Skin epidermis (tissue), 12 donors: Measurements from ENCODE around the gene XPNPEP3.

Experiments used
- H3K27ac ChIP-seq, 21 experiments: fragments of 200-600 bp; sonication (generic) in 11 of 21; one replicate each; pipeline ENCODE4 v1.5.0; 2020; ENCODE audit warnings: mild to moderate bottlenecking in 3 of 21, inconsistent platforms in 2 of 21, moderate library complexity in 2 of 21
- H3K4me3 ChIP-seq, 7 experiments: fragments of 200-600 bp; sonication (generic) in 2 of 7; one replicate each; pipeline ENCODE4 v1.5.0; 2020; ENCODE audit warnings: inconsistent platforms in 2 of 7, mild to moderate bottlenecking in 2 of 7, moderate library complexity in 1 of 7

The XPNPEP3 gene

GRCh38 chr22:40975366-40975765 lies 118.4 kb downstream of the XPNPEP3 start:
- no peak overlapping the region for H3K4me3 ChIP-seq
- peak overlapping the region in 3 of 21 experiments; percentile 7 to 16 (median 13) for H3K27ac ChIP-seq

- Histone ChIP-seq H3K4me3 (no peak overlapping the region), H3K27ac (no peak overlapping the region)
Observed at GRCh38 chr22:40976866-40977700, 120.1 kb downstream of the XPNPEP3 start.

DNA sequence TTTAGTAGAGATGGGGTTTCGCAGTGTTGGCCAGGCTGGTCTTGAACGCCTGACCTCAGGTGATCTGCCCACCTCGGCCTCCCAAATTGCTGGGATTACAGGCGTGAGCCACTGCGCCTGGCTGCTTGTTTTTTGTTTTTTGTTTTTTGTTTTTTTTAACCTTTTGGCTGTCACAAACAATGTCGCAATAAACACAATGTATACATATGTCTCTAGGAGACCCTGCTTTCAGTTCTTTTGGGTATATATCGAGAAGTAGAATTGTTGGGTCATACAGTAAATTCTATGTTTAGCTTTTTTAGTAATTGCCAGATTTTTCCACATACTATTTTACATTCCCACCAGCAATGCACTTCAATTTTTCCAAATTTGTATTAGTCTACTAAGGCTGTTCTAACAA lies 122.2 kb downstream of the XPNPEP3 start:
- Histone ChIP-seq H3K4me3 (no peak overlapping the region), H3K27ac (no peak overlapping the region)

DNA sequence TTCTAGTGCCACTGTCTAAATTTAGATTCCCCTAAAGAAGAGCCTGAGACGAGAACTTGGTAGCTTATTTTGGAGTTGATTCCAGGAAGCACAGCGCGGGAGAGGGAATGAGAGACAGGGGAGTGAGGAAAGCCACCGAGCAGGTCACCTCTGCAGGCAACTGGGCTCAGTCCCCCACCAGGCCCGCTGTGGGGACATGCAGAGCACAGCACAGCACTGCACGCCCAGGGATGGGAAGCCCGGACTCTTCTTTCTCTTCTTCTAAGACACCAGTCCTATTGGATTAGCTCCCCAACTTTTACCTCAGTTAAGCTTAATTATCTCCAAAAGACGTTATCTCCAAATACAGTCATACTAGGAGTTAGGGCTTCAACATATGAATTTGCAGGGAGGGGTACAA lies 122.9 kb downstream of the XPNPEP3 start:
- Histone ChIP-seq H3K27ac (no peak overlapping the region), H3K4me3 (no peak overlapping the region)
